Endothelial cell of umbilical vein (primary cell): ENCODE measurements around the gene CLCA1. TPM values are rescaled to one million over a fixed set of nuclear protein-coding genes. Genes with fewer than 3 reads are reported as not detected.

Source experiments
- BruUV-seq: library from RNA; stranded (reverse); fragments of 400-500 nt; replicated peaks from 2 replicates; lab custom pipeline; 2021; lab: Mats Ljungman, UMichigan
- CTCF ChIA-PET: fragments of 300-600, 350-600 bp; sonication (Branson Sonifier 250); formaldehyde crosslinking; loops from one replicate; lab custom pipeline; 2021; ENCODE audit warnings: antibody characterized with exemption, inconsistent platforms; lab: Charles Lee
- POLR2A ChIA-PET: fragments of 300-600, 350-600 bp; sonication (Branson Sonifier 250); formaldehyde crosslinking; loops from one replicate; lab custom pipeline; 2021; ENCODE audit warnings: antibody characterized with exemption, inconsistent platforms; lab: Charles Lee
- DNase-seq: peaks from one replicate; pipeline ENCODE4 v3.0.0-alpha.2; 2011; ENCODE audit warnings: low read depth, low spot score
- FAIRE-seq: peaks from 2 replicates; lab custom pipeline; 2011; peaks lifted over from hg19 to GRCh38; lab: Jason Lieb, UNC
- H2AFZ ChIP-seq: 2 replicates; pipeline ENCODE4 v1.6.0; 2012; ENCODE audit warnings: low read depth, low read length, control low read depth, inconsistent platforms
- H3K27ac ChIP-seq: 2 replicates; pipeline ENCODE4 v1.5.1; 2011; ENCODE audit warnings: low read depth, mild to moderate bottlenecking, control low read depth, low read length, moderate library complexity; ENCODE audit not compliant: insufficient read depth
- H3K27me3 ChIP-seq, 2 experiments: 2 replicates each; pipeline versions ENCODE4 v1.6.0 to v1.6.1; 2011; ENCODE audit warnings: low read length in 2 of 2, mixed read lengths in 1 of 2; ENCODE audit not compliant: control insufficient read depth in 2 of 2, insufficient read depth in 2 of 2
- H3K36me3 ChIP-seq, 2 experiments: 2 replicates in 1 of 2; 3 replicates in 1 of 2; pipeline ENCODE4 v1.5.1; 2011; ENCODE audit warnings: low read length in 2 of 2, mild to moderate bottlenecking in 1 of 2, moderate library complexity in 1 of 2; ENCODE audit not compliant: control insufficient read depth in 2 of 2, insufficient read depth in 2 of 2; ENCODE audit errors: extremely low read depth in 1 of 2
- H3K4me1 ChIP-seq: 3 replicates; pipeline ENCODE4 v1.5.1; 2011; ENCODE audit warnings: mild to moderate bottlenecking, low read length; ENCODE audit not compliant: control insufficient read depth, insufficient read depth; ENCODE audit errors: extremely low read depth
- H3K4me2 ChIP-seq: 2 replicates; pipeline ENCODE4 v1.6.1; 2011; ENCODE audit warnings: low read length, control low read depth, mixed read lengths; ENCODE audit not compliant: insufficient read depth
- H3K4me3 ChIP-seq, 3 experiments: fragments of 200-600 bp in 1 of 3; sonication (generic), shearing (Covaris generic) in 1 of 3; replicated peaks in 1 of 3; 2 replicates each; pipeline ENCODE4 v1.5.1; 2011 to 2016; ENCODE audit warnings: control low read depth in 3 of 3, low read length in 3 of 3, mild to moderate bottlenecking in 2 of 3, inconsistent platforms in 1 of 3, low read depth in 1 of 3, moderate library complexity in 1 of 3; ENCODE audit not compliant: insufficient read depth in 1 of 3
- H3K79me2 ChIP-seq: 2 replicates; pipeline ENCODE4 v1.6.0; 2012; ENCODE audit warnings: low read length, inconsistent platforms; ENCODE audit not compliant: control insufficient read depth, insufficient read depth
- H3K9ac ChIP-seq: replicated peaks from 2 replicates; pipeline ENCODE3; 2011; ENCODE audit warnings: low read length, control low read depth; ENCODE audit not compliant: insufficient read depth; ENCODE audit errors: extremely low read depth
- H3K9me1 ChIP-seq: replicated peaks from 3 replicates; pipeline ENCODE4 v1.6.0; 2011; ENCODE audit warnings: mild to moderate bottlenecking, low read length; ENCODE audit not compliant: control insufficient read depth, insufficient read depth; ENCODE audit errors: extremely low read depth
- H3K9me3 ChIP-seq: replicated peaks from 2 replicates; pipeline ENCODE4 v1.5.1; 2012; ENCODE audit warnings: low read length, inconsistent platforms; ENCODE audit not compliant: control insufficient read depth, insufficient read depth
- H4K20me1 ChIP-seq: replicated peaks from 2 replicates; pipeline ENCODE3; 2011; ENCODE audit warnings: mild to moderate bottlenecking, low read length; ENCODE audit not compliant: control insufficient read depth, insufficient read depth; ENCODE audit errors: extremely low read depth
- CTCF ChIP-seq, 2 donors: IDR thresholded peaks; 1 replicate in 1 of 2; 2 replicates in 1 of 2; pipeline ENCODE4 v1.5.1; 2011; ENCODE audit warnings: low read length in 2 of 2, mild to moderate bottlenecking in 2 of 2, moderate library complexity in 2 of 2, control low read depth in 1 of 2, inconsistent platforms in 1 of 2, low read depth in 1 of 2; ENCODE audit not compliant: insufficient read depth in 1 of 2; ENCODE audit errors: extremely low read depth in 1 of 2
- EZH2 ChIP-seq: IDR thresholded peaks from 2 replicates; pipeline ENCODE4 v1.6.1; 2012; ENCODE audit warnings: borderline replicate concordance, low read depth, mild to moderate bottlenecking, moderate library complexity, low read length, inconsistent platforms; ENCODE audit not compliant: severe bottlenecking
- FOS ChIP-seq: IDR thresholded peaks from 2 replicates; pipeline ENCODE4 v1.6.1; 2011; ENCODE audit warnings: mild to moderate bottlenecking, low read length, moderate library complexity, borderline replicate concordance; ENCODE audit not compliant: insufficient read depth
- GATA2 ChIP-seq: IDR thresholded peaks from 2 replicates; pipeline ENCODE4 v1.7.0; 2011; ENCODE audit warnings: low read depth, mild to moderate bottlenecking, moderate library complexity, mixed read lengths, low read length; ENCODE audit not compliant: insufficient read length, insufficient read depth
- JUN ChIP-seq: IDR thresholded peaks from 2 replicates; pipeline ENCODE4 v1.6.1; 2011; ENCODE audit warnings: borderline replicate concordance, low read depth; ENCODE audit not compliant: insufficient read length, insufficient read depth
- MAX ChIP-seq: IDR thresholded peaks from 2 replicates; pipeline ENCODE4 v1.6.1; 2011; ENCODE audit not compliant: insufficient read depth, insufficient read length
- MYC ChIP-seq: IDR thresholded peaks from one replicate; pipeline ENCODE4 v1.6.1; 2011; ENCODE audit warnings: mild to moderate bottlenecking, low read depth, low read length
- POLR2A ChIP-seq: IDR thresholded peaks from 2 replicates; pipeline ENCODE4 v1.6.1; 2012; ENCODE audit warnings: low read depth, mild to moderate bottlenecking, control low read depth, low read length
- POLR2AphosphoS5 ChIP-seq: IDR thresholded peaks from 2 replicates; pipeline ENCODE4 v1.6.1; 2012; ENCODE audit warnings: low read depth, mild to moderate bottlenecking, control low read depth, low read length, moderate library complexity; ENCODE audit not compliant: insufficient read depth
- dilution Hi-C: fragments of 300-500 bp; cut with MboI; formaldehyde crosslinking; loops from one replicate; pipeline ENCODE4 v1.15.0; 2019; ENCODE audit warnings: low sequenced_read_pairs; ENCODE audit not compliant: extremely low pct_ligation_motif_present
- intact Hi-C: fragments of 100-400 bp; cut with micrococcal nuclease; formaldehyde crosslinking; loops from one replicate; pipeline ENCODE4 v1.10.0; 2022
- polyA plus RNA-seq, 4 experiments: library from polyadenylated mRNA; depleted of rRNA in 3 of 4; stranded (reverse) in 3 of 4; unstranded in 1 of 4; fragments of >200 nt; gene quantifications; 2 replicates each; pipeline versions ENCODE4 v1.2.1 to v1.2.3, GENCODE V29; 2011 to 2012; ENCODE audit warnings: missing spikeins in 1 of 4
- total RNA-seq: library from RNA; stranded (reverse); gene quantifications from 2 replicates; pipeline ENCODE4 v1.2.3, GENCODE V29; 2021

CLCA1 gene
- total and polyA plus RNA-seq, 2 donors (not counting 3 experiments of a cell fraction or from before 2014, with no cell fraction given) = not detected

GRCh38 chr1:86527306-86527705 is 58.6 kb downstream of the CLCA1 start:
- dilution Hi-C loops = no loop called here

More at GRCh38 chr1:86527306-86527705, 58.6 kb downstream of the CLCA1 start:
- H3K9me3 ChIP-seq = no peaks in the 10 kb centered on the region
- no peaks in the 10 kb centered on the region for H3K36me3 ChIP-seq
- H3K79me2 ChIP-seq = no peaks in the 10 kb centered on the region
- peak overlapping the region; percentile 63 for H3K27ac ChIP-seq
- no TSS peak for BruUV-seq
- H3K9ac ChIP-seq = peak overlapping the region; percentile 51
- FAIRE-seq (peak; percentile 95), DNase-seq (peak; percentile 91)
- peak overlapping the region; percentile 68 for H3K4me2 ChIP-seq
- CTCF ChIA-PET = interaction anchor here (0.7 to 1.5 kb wide), 4 partner anchors 9 to 177 kb away, joined by 3 to 5 read pairs (median 4); partner anchors contain the start of gene SH3GLB1
- no peak overlapping the region for H3K4me3 ChIP-seq
- TF ChIP-seq POLR2AphosphoS5 (peak; percentile 30), JUN (peak; percentile 42), POLR2A (no peak), FOS (peak; percentile 37), GATA2 (no peak), MYC (no peak), EZH2 (no peak), MAX (no peak), CTCF (IDR thresholded peaks at IDR 0.05; ENCODE audit: extremely low read depth in 1 of 2, insufficient read depth in 1 of 2, low read depth in 1 of 2, low read length in 2 of 2) (no peak)
- H3K4me1 ChIP-seq = peaks cover 12% of the 10 kb centered on the region
- H2AFZ ChIP-seq = peak overlapping the region; percentile 17
- H4K20me1 ChIP-seq = no peaks in the 10 kb centered on the region
- no peaks in the 10 kb centered on the region for H3K9me1 ChIP-seq
- POLR2A ChIA-PET = no interaction called here
- intact Hi-C loops = no loop called here
- no peaks in the 10 kb centered on the region for H3K27me3 ChIP-seq
